Measurements from ENCODE around the gene STAC. TPM values are rescaled to one million over a fixed set of nuclear protein-coding genes. Genes with fewer than 3 reads are reported as not detected.

Gene STAC
- total and polyA plus RNA-seq, 2 donors (not counting 3 experiments of a cell fraction or from before 2014, with no cell fraction given): 0.03 to 0.88 TPM

DNA sequence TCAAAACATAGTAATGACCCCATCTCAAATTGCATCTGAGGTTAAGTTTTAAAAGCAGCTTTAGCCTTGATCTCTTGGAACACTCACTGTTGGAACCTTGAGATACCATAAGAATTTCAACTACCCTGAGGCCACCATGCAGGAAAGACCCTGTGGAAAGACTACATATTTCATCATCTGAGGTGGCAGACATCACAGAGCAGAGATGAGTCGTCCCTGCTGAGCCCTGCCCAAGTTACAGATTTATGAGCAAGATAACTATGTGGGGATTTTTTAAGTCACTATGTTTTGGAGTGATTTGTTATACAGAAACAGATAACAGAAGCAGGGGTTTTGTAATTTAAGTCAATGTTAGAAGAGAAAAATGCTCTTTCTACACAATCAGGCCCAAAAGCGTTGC is 168.4 kb downstream of the STAC start:
- no peak overlapping the region for H3K4me3 ChIP-seq (replicated peaks in 1 of 3; ENCODE audit: insufficient read depth in 1 of 3, low read depth in 1 of 3, low read length in 3 of 3)
- DNase-seq (ENCODE audit: low read depth, low spot score) (no peak), FAIRE-seq (no peak)
- TF ChIP-seq, protein P1, sequence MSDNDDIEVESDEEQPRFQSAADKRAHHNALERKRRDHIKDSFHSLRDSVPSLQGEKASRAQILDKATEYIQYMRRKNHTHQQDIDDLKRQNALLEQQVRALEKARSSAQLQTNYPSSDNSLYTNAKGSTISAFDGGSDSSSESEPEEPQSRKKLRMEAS (IDR thresholded peaks at IDR 0.05; ENCODE audit: insufficient read depth, insufficient read length): no peak
- TF ChIP-seq CTCF (IDR thresholded peaks at IDR 0.05; ENCODE audit: extremely low read depth in 1 of 2, insufficient read depth in 1 of 2, low read depth in 1 of 2, low read length in 2 of 2) (no peak), FOS (IDR thresholded peaks at IDR 0.05; ENCODE audit: borderline replicate concordance, insufficient read depth, low read length) (no peak), MYC (IDR thresholded peaks at IDR 0.05; ENCODE audit: low read depth, low read length) (no peak), JUN (IDR thresholded peaks at IDR 0.05; ENCODE audit: borderline replicate concordance, insufficient read depth, insufficient read length, low read depth) (no peak), GATA2 (IDR thresholded peaks at IDR 0.05; ENCODE audit: insufficient read depth, insufficient read length, low read depth, low read length) (no peak), EZH2 (IDR thresholded peaks at IDR 0.05; ENCODE audit: borderline replicate concordance, low read depth, low read length, severe bottlenecking) (no peak), POLR2A (IDR thresholded peaks at IDR 0.05; ENCODE audit: low read depth, low read length) (no peak), POLR2AphosphoS5 (IDR thresholded peaks at IDR 0.05; ENCODE audit: insufficient read depth, low read depth, low read length) (no peak)
- BruUV-seq (replicated peaks): no TSS peak
- intact Hi-C loops (cut with micrococcal nuclease): no loop called here
- no peak overlapping the region for H2AFZ ChIP-seq (ENCODE audit: low read depth, low read length)
- H3K9me3 ChIP-seq (replicated peaks; ENCODE audit: control insufficient read depth, insufficient read depth, low read length): no peaks in the 10 kb centered on the region
- no peak overlapping the region for H3K27ac ChIP-seq (ENCODE audit: insufficient read depth, low read depth, low read length)
- no peaks in the 10 kb centered on the region for H3K9me1 ChIP-seq (replicated peaks; ENCODE audit: control insufficient read depth, extremely low read depth, insufficient read depth, low read length)
- no peaks in the 10 kb centered on the region for H4K20me1 ChIP-seq (replicated peaks; ENCODE audit: control insufficient read depth, extremely low read depth, insufficient read depth, low read length)
- no peak overlapping the region for H3K4me2 ChIP-seq (ENCODE audit: insufficient read depth, low read length)
- POLR2A ChIA-PET: no interaction called here
- H3K79me2 ChIP-seq (ENCODE audit: control insufficient read depth, insufficient read depth, low read length): no peaks in the 10 kb centered on the region
- CTCF ChIA-PET: no interaction called here
- dilution Hi-C loops (cut with MboI; ENCODE audit: extremely low pct_ligation_motif_present, low sequenced_read_pairs): no loop called here
- no peaks in the 10 kb centered on the region for H3K4me1 ChIP-seq (ENCODE audit: control insufficient read depth, extremely low read depth, insufficient read depth, low read length)
- H3K27me3 ChIP-seq (ENCODE audit: control insufficient read depth in 2 of 2, insufficient read depth in 2 of 2, low read length in 2 of 2): no peaks in the 10 kb centered on the region
- H3K9ac ChIP-seq (replicated peaks; ENCODE audit: extremely low read depth, insufficient read depth, low read length): no peak overlapping the region
- H3K36me3 ChIP-seq (ENCODE audit: control insufficient read depth in 2 of 2, extremely low read depth in 1 of 2, insufficient read depth in 2 of 2, low read length in 2 of 2): no peaks in the 10 kb centered on the region

All from endothelial cell of umbilical vein (primary cell).